K562 (cell line): ENCODE results near the gene RAPGEF5. TPM values are rescaled to one million over a fixed set of nuclear protein-coding genes. Genes with fewer than 3 reads are reported as not detected.

Experiments
- CEBPG ChIP-seq, 3 experiments: fragments of 200-800 bp in 1 of 3; sonication (Bioruptor generic) in 1 of 3; sonication (generic) in 1 of 3; formaldehyde crosslinking in 1 of 3; IDR thresholded peaks in 2 of 3; conservative IDR thresholded peaks in 1 of 3; 2 replicates each; pipeline versions ENCODE4 v1.6.1 to v1.8.0; 2016 to 2022; ENCODE audit warnings: missing compliant biosample characterization in 2 of 3, missing genetic modification characterization in 2 of 3, mild to moderate bottlenecking in 1 of 3, missing genetic modification reagents in 1 of 3
- EP400 ChIP-seq: fragments of 450-650 bp; IDR thresholded peaks from 2 replicates; pipeline ENCODE4 v1.6.1; 2017; ENCODE audit warnings: antibody characterized with exemption, mild to moderate bottlenecking, moderate library complexity
- GTF2E2 ChIP-seq: fragments of 200-800 bp; sonication (Bioruptor generic); IDR thresholded peaks from 2 replicates; pipeline ENCODE4 v1.6.1; 2016; ENCODE audit warnings: missing genetic modification characterization, missing compliant biosample characterization
- NFIC ChIP-seq: fragments of 450-650 bp; IDR thresholded peaks from 2 replicates; pipeline ENCODE4 v1.6.1; 2017; ENCODE audit warnings: mild to moderate bottlenecking, inconsistent platforms
- PTTG1 ChIP-seq: fragments of 450-650 bp; IDR thresholded peaks from 2 replicates; pipeline ENCODE4 v1.6.1; 2016; ENCODE audit warnings: low read depth, mild to moderate bottlenecking, missing genetic modification characterization, missing compliant biosample characterization
- RBFOX2 ChIP-seq: fragments of 200-400 bp; formaldehyde crosslinking; IDR thresholded peaks from 2 replicates; pipeline ENCODE4 v1.6.1; 2017; ENCODE audit warnings: low read depth, mild to moderate bottlenecking, low read length, moderate library complexity
- ZNF655 ChIP-seq: fragments of 250-450 bp; sonication (Bioruptor Pico); IDR thresholded peaks from 2 replicates; pipeline ENCODE4 v1.5.0; 2021
- ZNF696 ChIP-seq: fragments of 250-450 bp; sonication (Bioruptor Pico); conservative IDR thresholded peaks from 2 replicates; pipeline ENCODE4 v1.4.0; 2020; ENCODE audit warnings: mild to moderate bottlenecking, moderate library complexity
- polyA plus RNA-seq, 8 experiments: library from polyadenylated mRNA; depleted of rRNA in 4 of 8; stranded (reverse) in 5 of 8; unstranded in 3 of 8; fragments of >200 nt; fragmentation: Nextera tagmentation in 2 of 8; fragmentation: Illumina TruSeq in 1 of 8; extraction: Ambion mirVana in 2 of 8; extraction: Trizol in 1 of 8; gene quantifications; 2 replicates each; pipeline versions ENCODE4 v1.2.1 to v1.2.3, GENCODE V29; 2011 to 2014; ENCODE audit warnings: inconsistent platforms in 1 of 8, missing spikeins in 1 of 8
- total RNA-seq, 7 experiments: library from RNA; depleted of rRNA in 6 of 7; stranded (reverse); fragments of >200 nt in 6 of 7; fragmentation: Illumina TruSeq in 2 of 7; extraction: Trizol in 2 of 7; gene quantifications; 2 replicates each; pipeline versions ENCODE4 v1.2.1 to v1.2.3, GENCODE V29; 2011 to 2021; ENCODE audit warnings: low replicate concordance in 1 of 7
- TF ChIP-seq, protein P1 (sequence below), 2 experiments: fragments of 250-450 bp in 1 of 2; fragments of 450-650 bp in 1 of 2; sonication (Bioruptor Pico) in 1 of 2; IDR thresholded peaks; 2 replicates each; pipeline versions ENCODE4 v1.6.1 to v1.8.0; 2016 to 2021; ENCODE audit warnings: mild to moderate bottlenecking in 2 of 2, moderate library complexity in 2 of 2, missing compliant biosample characterization in 1 of 2, missing genetic modification characterization in 1 of 2
- TF ChIP-seq, protein P2 (sequence below), 3 experiments: IDR thresholded peaks in 2 of 3; conservative IDR thresholded peaks in 1 of 3; 2 replicates each; pipeline ENCODE4 v1.5.1; 2011 to 2012; ENCODE audit warnings: low read length in 3 of 3, mild to moderate bottlenecking in 3 of 3, control low read depth in 2 of 3, improper control_type of control experiment in 1 of 3, inconsistent platforms in 1 of 3, low read depth in 1 of 3, mixed read lengths in 1 of 3, moderate library complexity in 1 of 3; ENCODE audit not compliant: insufficient read depth in 2 of 3
- TF ChIP-seq, protein P3 (sequence below): sonication (generic); formaldehyde crosslinking; IDR thresholded peaks from 2 replicates; pipeline ENCODE4 v1.8.0; 2022; ENCODE audit warnings: mild to moderate bottlenecking, missing genetic modification reagents

The RAPGEF5 gene
- total and polyA plus RNA-seq, 9 of the 15 experiments (the other 6 are each of a cell fraction or from before 2014, with no cell fraction given), result 0.39 to 2.0 (median 1.1) TPM

- TF ChIP-seq, protein P1, sequence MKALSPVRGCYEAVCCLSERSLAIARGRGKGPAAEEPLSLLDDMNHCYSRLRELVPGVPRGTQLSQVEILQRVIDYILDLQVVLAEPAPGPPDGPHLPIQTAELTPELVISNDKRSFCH (CRISPR knock-in tag; IDR thresholded peaks at IDR 0.05), result no peak
- TF ChIP-seq, protein P1 (tag; IDR thresholded peaks at IDR 0.05), result 0 out of 2 replicates have a peak, but pooled peaks have one; percentile 20
- TF ChIP-seq NFIC, result peak; percentile 91
- no peak for TF ChIP-seq CEBPG (CRISPR knock-in tag; IDR thresholded peaks at IDR 0.05)
- no peak for TF ChIP-seq CEBPG (tag; conservative IDR thresholded peaks at IDR 0.05 in 1 of 2, IDR thresholded peaks at IDR 0.05 in 1 of 2)
- TF ChIP-seq GTF2E2 (tag), result no peak
- no peak for TF ChIP-seq PTTG1 (tag)
- no peak for TF ChIP-seq ZNF655
- TF ChIP-seq, protein P2, sequence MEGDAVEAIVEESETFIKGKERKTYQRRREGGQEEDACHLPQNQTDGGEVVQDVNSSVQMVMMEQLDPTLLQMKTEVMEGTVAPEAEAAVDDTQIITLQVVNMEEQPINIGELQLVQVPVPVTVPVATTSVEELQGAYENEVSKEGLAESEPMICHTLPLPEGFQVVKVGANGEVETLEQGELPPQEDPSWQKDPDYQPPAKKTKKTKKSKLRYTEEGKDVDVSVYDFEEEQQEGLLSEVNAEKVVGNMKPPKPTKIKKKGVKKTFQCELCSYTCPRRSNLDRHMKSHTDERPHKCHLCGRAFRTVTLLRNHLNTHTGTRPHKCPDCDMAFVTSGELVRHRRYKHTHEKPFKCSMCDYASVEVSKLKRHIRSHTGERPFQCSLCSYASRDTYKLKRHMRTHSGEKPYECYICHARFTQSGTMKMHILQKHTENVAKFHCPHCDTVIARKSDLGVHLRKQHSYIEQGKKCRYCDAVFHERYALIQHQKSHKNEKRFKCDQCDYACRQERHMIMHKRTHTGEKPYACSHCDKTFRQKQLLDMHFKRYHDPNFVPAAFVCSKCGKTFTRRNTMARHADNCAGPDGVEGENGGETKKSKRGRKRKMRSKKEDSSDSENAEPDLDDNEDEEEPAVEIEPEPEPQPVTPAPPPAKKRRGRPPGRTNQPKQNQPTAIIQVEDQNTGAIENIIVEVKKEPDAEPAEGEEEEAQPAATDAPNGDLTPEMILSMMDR (IDR thresholded peaks at IDR 0.05 in 2 of 3, conservative IDR thresholded peaks at IDR 0.05 in 1 of 3; ENCODE audit: insufficient read depth in 2 of 3, low read depth in 1 of 3, low read length in 3 of 3), result no peak
- TF ChIP-seq, protein P3, sequence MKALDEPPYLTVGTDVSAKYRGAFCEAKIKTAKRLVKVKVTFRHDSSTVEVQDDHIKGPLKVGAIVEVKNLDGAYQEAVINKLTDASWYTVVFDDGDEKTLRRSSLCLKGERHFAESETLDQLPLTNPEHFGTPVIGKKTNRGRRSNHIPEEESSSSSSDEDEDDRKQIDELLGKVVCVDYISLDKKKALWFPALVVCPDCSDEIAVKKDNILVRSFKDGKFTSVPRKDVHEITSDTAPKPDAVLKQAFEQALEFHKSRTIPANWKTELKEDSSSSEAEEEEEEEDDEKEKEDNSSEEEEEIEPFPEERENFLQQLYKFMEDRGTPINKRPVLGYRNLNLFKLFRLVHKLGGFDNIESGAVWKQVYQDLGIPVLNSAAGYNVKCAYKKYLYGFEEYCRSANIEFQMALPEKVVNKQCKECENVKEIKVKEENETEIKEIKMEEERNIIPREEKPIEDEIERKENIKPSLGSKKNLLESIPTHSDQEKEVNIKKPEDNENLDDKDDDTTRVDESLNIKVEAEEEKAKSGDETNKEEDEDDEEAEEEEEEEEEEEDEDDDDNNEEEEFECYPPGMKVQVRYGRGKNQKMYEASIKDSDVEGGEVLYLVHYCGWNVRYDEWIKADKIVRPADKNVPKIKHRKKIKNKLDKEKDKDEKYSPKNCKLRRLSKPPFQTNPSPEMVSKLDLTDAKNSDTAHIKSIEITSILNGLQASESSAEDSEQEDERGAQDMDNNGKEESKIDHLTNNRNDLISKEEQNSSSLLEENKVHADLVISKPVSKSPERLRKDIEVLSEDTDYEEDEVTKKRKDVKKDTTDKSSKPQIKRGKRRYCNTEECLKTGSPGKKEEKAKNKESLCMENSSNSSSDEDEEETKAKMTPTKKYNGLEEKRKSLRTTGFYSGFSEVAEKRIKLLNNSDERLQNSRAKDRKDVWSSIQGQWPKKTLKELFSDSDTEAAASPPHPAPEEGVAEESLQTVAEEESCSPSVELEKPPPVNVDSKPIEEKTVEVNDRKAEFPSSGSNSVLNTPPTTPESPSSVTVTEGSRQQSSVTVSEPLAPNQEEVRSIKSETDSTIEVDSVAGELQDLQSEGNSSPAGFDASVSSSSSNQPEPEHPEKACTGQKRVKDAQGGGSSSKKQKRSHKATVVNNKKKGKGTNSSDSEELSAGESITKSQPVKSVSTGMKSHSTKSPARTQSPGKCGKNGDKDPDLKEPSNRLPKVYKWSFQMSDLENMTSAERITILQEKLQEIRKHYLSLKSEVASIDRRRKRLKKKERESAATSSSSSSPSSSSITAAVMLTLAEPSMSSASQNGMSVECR, result no peak
- TF ChIP-seq RBFOX2, result no peak
- TF ChIP-seq EP400, result no peak
- no peak for TF ChIP-seq ZNF696 (CRISPR knock-in tag)
Measured at GRCh38 chr7:22202141-22202540, 154.8 kb downstream of the RAPGEF5 start (continued).
